Astrocyte (in vitro differentiated cells and primary cell): ENCODE results near the gene ZHX3. TPM values are rescaled to one million over a fixed set of nuclear protein-coding genes. Genes with fewer than 3 reads are reported as not detected.

ENCODE experiments used
- DNase-seq: peaks from one replicate; pipeline ENCODE4 v3.0.0-alpha.2; 2010; ENCODE audit warnings: low read depth
- FAIRE-seq: peaks from 2 replicates; lab custom pipeline; 2011; peaks lifted over from hg19 to GRCh38; lab: Jason Lieb, UNC
- H2AFZ ChIP-seq: 2 replicates; pipeline ENCODE4 v1.6.0; 2012; ENCODE audit warnings: low read depth, low read length, inconsistent platforms
- H3K27ac ChIP-seq: 2 replicates; pipeline ENCODE4 v1.5.1; 2011; ENCODE audit warnings: low read depth, low read length, inconsistent platforms
- H3K27me3 ChIP-seq: 2 replicates; pipeline ENCODE4 v1.6.0; 2011; ENCODE audit warnings: low read length, inconsistent platforms; ENCODE audit not compliant: insufficient read depth
- H3K36me3 ChIP-seq: 2 replicates; pipeline ENCODE4 v1.5.1; 2011; ENCODE audit warnings: low read length, inconsistent platforms; ENCODE audit not compliant: insufficient read depth
- H3K4me1 ChIP-seq: 2 replicates; pipeline ENCODE4 v1.5.1; 2011; ENCODE audit warnings: low read length, inconsistent platforms; ENCODE audit not compliant: insufficient read depth
- H3K4me2 ChIP-seq: 2 replicates; pipeline ENCODE4 v1.6.0; 2012; ENCODE audit warnings: low read length, inconsistent platforms
- H3K4me3 ChIP-seq: 2 replicates; pipeline ENCODE4 v1.5.1; 2011; ENCODE audit warnings: low read depth, mild to moderate bottlenecking, low read length, inconsistent platforms; ENCODE audit not compliant: insufficient read depth
- H3K79me2 ChIP-seq: 2 replicates; pipeline ENCODE4 v1.6.0; 2012; ENCODE audit warnings: mild to moderate bottlenecking, low read length, inconsistent platforms; ENCODE audit not compliant: insufficient read depth
- H3K9ac ChIP-seq: 2 replicates; pipeline ENCODE4 v1.6.0; 2012; ENCODE audit warnings: mild to moderate bottlenecking, low read length, inconsistent platforms
- H3K9me3 ChIP-seq: 2 replicates; pipeline ENCODE4 v1.5.1; 2012; ENCODE audit warnings: low read depth, mild to moderate bottlenecking, low read length, inconsistent platforms; ENCODE audit not compliant: insufficient read depth
- H4K20me1 ChIP-seq: 2 replicates; pipeline ENCODE4 v1.6.0; 2012; ENCODE audit warnings: low read length, inconsistent platforms; ENCODE audit not compliant: insufficient read depth
- H3K27ac Mint-ChIP-seq: one replicate; pipeline ENCODE4 v1.8.0; 2021; ENCODE audit warnings: mild to moderate bottlenecking, mixed read lengths; ENCODE audit not compliant: unreplicated experiment
- H3K27me3 Mint-ChIP-seq: one replicate; pipeline ENCODE4 v1.8.0; 2021; ENCODE audit warnings: low read depth, mixed read lengths; ENCODE audit not compliant: unreplicated experiment
- H3K36me3 Mint-ChIP-seq: one replicate; pipeline ENCODE4 v1.8.0; 2021; ENCODE audit warnings: low read depth, mixed read lengths; ENCODE audit not compliant: unreplicated experiment
- H3K4me1 Mint-ChIP-seq: one replicate; pipeline ENCODE4 v1.8.0; 2021; ENCODE audit warnings: low read depth, mixed read lengths; ENCODE audit not compliant: unreplicated experiment
- H3K4me3 Mint-ChIP-seq: one replicate; pipeline ENCODE4 v1.8.0; 2021; ENCODE audit warnings: mild to moderate bottlenecking, moderate library complexity, mixed read lengths; ENCODE audit not compliant: unreplicated experiment
- H3K9me3 Mint-ChIP-seq: one replicate; pipeline ENCODE4 v1.8.0; 2021; ENCODE audit warnings: mild to moderate bottlenecking, mixed read lengths; ENCODE audit not compliant: unreplicated experiment
- CTCF ChIP-seq: IDR thresholded peaks from 2 replicates; pipeline ENCODE4 v1.5.1; 2011; ENCODE audit warnings: low read depth, mild to moderate bottlenecking, inconsistent platforms, low read length, moderate library complexity; ENCODE audit not compliant: insufficient read depth
- EZH2 ChIP-seq: IDR thresholded peaks from 2 replicates; pipeline ENCODE4 v1.6.1; 2012; ENCODE audit warnings: mild to moderate bottlenecking, low read length, inconsistent platforms; ENCODE audit not compliant: insufficient read depth
- total RNA-seq: library from RNA; stranded (reverse); gene quantifications from 2 replicates; pipeline ENCODE4 v1.2.1, GENCODE V29; 2021

The ZHX3 gene
- total RNA-seq, 1 donor from 2014 or later = 41.6 TPM

GRCh38 chr20:41226426-41226825 is 91.1 kb downstream of the ZHX3 start:
- Histone ChIP-seq H3K36me3 (no peaks in the 10 kb centered on the region), H3K4me2 (no peak overlapping the region), H4K20me1 (peaks cover 4% of the 10 kb centered on the region), H3K9me3 (no peaks in the 10 kb centered on the region), H3K27me3 (no peaks in the 10 kb centered on the region), H2AFZ (no peak overlapping the region), H3K27ac (no peak overlapping the region), H3K4me3 (no peak overlapping the region), H3K9ac (no peak overlapping the region), H3K4me1 (no peaks in the 10 kb centered on the region), H3K79me2 (peaks cover 5% of the 10 kb centered on the region)
- H3K4me1 Mint-ChIP-seq = peaks cover 14% of the 10 kb centered on the region
- no peaks in the 10 kb centered on the region for H3K27me3 Mint-ChIP-seq
- no peak overlapping the region for H3K27ac Mint-ChIP-seq
- FAIRE-seq = no peak
- H3K4me3 Mint-ChIP-seq = no peak overlapping the region
- DNase-seq = no peak
- no peaks in the 10 kb centered on the region for H3K9me3 Mint-ChIP-seq
- H3K36me3 Mint-ChIP-seq = no peaks in the 10 kb centered on the region
- TF ChIP-seq CTCF (no peak), EZH2 (no peak)

GRCh38 chr20:41225091-41225490 is 92.4 kb downstream of the ZHX3 start:
- no peaks in the 10 kb centered on the region for H3K79me2 ChIP-seq
- H3K4me1 ChIP-seq = no peaks in the 10 kb centered on the region
- Mint-ChIP-seq H3K4me3 (no peak overlapping the region), H3K27ac (no peak overlapping the region), H3K27me3 (no peaks in the 10 kb centered on the region), H3K9me3 (no peaks in the 10 kb centered on the region), H3K36me3 (no peaks in the 10 kb centered on the region), H3K4me1 (peaks cover 14% of the 10 kb centered on the region)
- H3K9ac ChIP-seq = no peak overlapping the region
- H3K4me2 ChIP-seq = no peak overlapping the region
- TF ChIP-seq CTCF (no peak), EZH2 (no peak)
- no peak overlapping the region for H3K4me3 ChIP-seq
- H3K27ac ChIP-seq = no peak overlapping the region
- H2AFZ ChIP-seq = no peak overlapping the region
- FAIRE-seq = no peak
- peaks cover 4% of the 10 kb centered on the region for H4K20me1 ChIP-seq
- H3K36me3 ChIP-seq = no peaks in the 10 kb centered on the region
- no peaks in the 10 kb centered on the region for H3K9me3 ChIP-seq
- no peak for DNase-seq
- no peaks in the 10 kb centered on the region for H3K27me3 ChIP-seq

GRCh38 chr20:41224281-41224680 is 93.2 kb downstream of the ZHX3 start:
- Mint-ChIP-seq H3K4me1 (peaks cover 14% of the 10 kb centered on the region), H3K27me3 (no peaks in the 10 kb centered on the region), H3K4me3 (no peak overlapping the region), H3K9me3 (no peaks in the 10 kb centered on the region), H3K36me3 (no peaks in the 10 kb centered on the region), H3K27ac (no peak overlapping the region)
- TF ChIP-seq CTCF (no peak), EZH2 (no peak)
- DNase-seq (no peak), FAIRE-seq (no peak)
- Histone ChIP-seq H3K9me3 (no peaks in the 10 kb centered on the region), H3K27ac (no peak overlapping the region), H3K9ac (no peak overlapping the region), H4K20me1 (peaks cover 11% of the 10 kb centered on the region), H3K36me3 (no peaks in the 10 kb centered on the region), H2AFZ (no peak overlapping the region), H3K79me2 (no peaks in the 10 kb centered on the region), H3K27me3 (no peaks in the 10 kb centered on the region), H3K4me2 (no peak overlapping the region), H3K4me3 (no peak overlapping the region), H3K4me1 (no peaks in the 10 kb centered on the region)
